MV-4-11 (cell line): ENCODE data around the gene PTBP3.
A peak's percentile ranks its signal among the peaks of the same experiment; 100 is the strongest.
"Not testable (repeated sequence)": the region's sequence is repeated elsewhere in the genome, so short reads cannot be mapped to it uniquely, and the experiment has no call there.

Experiments used
- DNase-seq: peaks from one replicate; lab custom pipeline; 2025; lab: John Stamatoyannopoulos, UW

Gene PTBP3, protein sequence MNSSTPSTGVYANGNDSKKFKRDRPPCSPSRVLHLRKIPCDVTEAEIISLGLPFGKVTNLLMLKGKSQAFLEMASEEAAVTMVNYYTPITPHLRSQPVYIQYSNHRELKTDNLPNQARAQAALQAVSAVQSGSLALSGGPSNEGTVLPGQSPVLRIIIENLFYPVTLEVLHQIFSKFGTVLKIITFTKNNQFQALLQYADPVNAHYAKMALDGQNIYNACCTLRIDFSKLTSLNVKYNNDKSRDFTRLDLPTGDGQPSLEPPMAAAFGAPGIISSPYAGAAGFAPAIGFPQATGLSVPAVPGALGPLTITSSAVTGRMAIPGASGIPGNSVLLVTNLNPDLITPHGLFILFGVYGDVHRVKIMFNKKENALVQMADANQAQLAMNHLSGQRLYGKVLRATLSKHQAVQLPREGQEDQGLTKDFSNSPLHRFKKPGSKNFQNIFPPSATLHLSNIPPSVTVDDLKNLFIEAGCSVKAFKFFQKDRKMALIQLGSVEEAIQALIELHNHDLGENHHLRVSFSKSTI

DNA sequence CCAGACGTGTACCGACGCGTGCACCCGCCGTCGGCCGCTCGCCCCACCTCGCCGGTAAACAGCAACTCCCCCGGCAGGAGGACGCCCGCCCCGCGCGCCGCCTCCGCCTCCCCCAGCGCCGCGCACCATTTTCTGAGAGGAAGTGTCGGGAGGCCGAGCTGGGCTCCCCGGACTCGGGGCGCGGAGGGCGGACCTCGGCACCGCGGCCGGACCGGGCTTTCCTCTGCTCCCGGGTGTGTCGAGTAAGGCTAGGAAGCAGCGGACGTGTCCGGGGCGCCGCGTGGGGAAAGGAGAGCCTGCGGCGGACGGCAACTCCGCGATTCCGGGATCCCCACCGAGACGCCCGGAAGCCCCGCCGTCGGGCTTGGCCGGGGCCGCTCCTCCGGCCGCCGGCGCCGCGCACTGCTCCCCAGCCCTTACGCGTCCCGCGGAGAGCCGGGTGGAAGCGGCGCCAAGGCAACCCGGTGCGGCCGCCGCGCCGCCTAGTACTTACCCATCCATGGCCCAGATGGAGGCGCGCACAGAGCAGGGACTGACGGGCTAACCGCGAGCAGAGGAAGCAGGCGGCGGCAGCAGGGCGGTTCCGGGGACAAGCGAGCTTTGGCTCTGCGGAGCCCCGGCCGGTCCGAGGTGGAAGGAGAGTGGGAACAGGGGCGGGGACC, at the start of gene PTBP3:
TSS of gene PTBP3 (minus strand) at position 643 of the 662 bp plus-strand sequence. CDS start 35,754 bp downstream, outside the sequence.
- peak; percentile 90 for DNase-seq

DNA sequence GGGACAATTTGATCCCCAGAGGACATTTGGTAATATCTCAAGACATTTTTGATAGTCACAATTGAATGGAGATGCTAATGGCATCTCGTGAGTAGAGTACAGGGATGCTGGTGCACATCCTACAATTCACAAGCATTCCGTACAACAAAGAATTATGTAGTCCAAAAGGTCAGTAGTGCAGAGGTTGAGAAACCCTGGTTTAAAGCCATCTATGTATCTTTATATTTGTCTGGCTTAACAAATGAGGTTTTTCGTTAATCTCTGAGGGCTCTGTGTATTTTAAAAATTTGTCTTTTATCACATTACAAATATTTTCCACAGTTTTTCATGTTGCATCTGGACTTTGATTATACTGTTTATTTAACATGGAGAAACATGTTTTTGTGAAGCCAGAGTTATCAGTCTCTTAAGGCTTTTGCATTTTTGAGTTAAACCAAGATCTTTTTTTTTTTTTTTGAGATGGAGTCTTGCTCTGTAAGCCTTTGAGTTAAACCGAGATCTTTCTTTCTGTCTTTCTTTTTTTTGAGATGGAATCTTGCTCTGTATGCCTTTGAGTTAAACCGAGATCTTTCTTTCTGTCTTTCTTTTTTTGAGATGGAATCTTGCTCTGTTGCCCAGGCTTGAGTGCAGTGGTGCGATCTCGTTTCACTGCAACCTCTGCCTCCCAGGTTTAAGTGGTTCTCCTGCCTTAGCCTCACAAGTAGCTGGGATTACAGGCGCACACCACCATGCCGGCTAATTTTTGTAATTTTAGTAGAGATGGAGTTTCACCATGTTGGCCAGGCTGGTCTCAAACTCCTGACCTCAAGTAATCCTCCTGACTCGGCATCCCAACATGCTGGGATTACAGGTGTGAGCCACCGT, 49.3 kb upstream of the PTBP3 start:
- no peak for DNase-seq

DNA sequence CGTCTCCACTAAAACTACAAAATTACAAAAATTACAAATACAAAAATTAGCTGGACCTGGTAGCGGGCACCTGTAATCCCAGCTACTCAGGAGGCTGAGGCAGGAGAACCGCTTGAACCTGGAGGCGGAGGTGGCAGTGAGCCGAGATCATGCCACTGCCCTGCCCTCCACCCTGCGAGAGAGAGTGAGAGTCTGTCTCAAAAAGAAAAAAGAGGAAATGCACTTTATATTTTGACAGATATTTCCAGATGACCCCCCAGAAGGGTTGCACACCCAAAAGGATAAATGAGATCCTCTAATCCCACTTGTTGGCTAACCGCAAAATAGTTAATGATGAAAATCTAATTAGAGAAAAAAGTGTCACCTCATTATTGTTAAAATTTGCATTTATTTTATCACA, 48.6 kb upstream of the PTBP3 start:
- no peak for DNase-seq

DNA sequence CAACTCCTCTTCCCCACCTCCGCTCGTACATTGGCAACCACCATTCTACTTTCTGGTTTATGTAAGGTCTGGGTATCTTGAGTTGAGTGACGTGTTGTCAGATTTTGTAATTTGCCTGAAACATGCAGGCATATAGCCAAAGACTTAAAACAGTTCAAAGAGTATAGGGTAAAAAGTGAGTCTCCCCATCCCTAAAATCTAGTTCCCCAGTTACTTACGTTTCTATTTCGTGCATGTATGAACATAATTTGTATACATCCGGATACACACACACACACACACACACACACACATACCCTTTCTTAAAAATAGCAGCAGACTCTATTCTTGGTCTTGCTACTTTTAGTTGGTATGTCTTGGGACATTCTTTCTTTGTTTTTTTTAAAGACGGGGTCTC, 47.4 kb upstream of the PTBP3 start:
- peak; percentile 19 for DNase-seq

DNA sequence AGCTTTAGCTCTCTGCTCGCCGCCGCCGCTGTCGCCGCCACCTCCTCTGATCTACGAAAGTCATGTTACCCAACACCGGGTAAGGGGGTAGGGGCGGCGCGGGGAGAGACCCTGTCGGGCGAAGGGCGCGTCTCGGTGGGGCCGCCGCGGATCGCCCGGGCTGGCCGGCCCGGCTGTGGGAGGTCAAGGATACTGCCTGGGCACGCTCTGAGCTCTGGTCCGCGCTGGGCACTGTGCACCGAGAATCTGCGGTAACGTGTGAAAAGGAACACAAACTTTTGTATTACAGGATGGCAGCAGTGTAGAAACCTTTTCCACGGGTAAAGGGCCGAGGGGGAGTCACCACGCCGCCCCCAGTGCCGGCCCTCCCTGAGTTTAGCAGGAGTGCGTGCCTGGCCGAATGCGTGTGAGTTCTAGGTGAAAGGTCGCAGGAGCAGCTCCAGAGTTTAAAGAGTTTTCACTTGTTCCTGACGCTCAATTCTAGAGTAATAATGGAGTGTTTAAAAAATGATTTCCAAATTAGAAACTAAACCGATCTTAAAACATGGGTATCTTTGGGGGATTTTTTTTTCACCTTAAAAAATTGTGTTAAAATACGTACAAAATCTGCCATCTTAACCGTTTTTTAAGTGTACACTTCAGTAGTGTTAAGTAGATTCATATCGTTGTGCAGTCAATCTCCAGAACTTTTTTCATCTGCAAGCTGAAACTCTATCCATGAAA, 46.8 kb upstream of the PTBP3 start, which contains the start of gene HSDL2:
TSS of gene HSDL2 (plus strand) at position 7 of the 723 bp plus-strand sequence. CDS start at position 63, 56 bp downstream.
- peak; percentile 31 for DNase-seq

DNA sequence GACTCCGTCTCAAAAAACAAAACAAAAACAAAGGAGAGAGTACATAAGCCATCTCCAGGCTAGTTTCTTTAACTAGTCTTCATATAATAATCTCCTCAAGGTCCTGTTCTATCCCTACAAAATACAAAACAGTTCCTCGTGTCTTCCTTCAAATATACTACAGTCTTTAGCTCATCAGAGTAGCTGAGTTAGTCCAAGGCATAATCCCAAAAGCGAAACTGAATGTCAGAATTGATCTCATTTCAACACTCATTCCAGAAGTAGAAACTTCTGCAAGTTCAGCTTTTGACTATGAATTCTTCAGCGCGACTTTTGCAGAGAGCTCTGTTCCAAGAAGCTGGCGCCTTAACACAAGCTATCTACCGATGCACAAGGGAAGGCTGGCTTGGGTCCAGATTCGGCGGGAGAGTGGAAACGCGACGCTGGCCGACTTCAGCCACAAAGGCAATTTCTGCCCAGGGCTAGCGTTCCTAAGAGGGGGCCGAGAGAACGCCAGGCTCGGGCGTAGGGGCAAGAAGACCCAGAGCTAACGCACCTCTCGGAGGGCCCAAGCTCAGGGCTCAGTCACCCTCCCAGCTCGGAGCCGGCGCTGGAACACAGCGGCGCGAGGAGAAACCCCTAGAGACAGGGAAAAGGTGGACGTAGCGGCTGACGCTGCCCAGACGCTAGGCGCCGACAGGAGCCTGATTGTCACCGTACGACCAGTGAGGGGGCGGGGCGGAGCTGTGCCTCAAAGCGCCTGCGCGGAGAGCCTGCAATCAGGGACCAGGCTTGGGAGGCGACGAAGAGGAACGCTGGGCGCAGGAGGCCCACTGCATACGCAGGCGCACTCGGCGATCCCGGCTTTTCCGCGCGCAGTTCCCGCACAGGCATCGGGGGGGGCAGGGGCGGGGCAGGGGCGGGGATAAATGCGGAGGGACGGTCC, 46.0 kb upstream of the PTBP3 start:
- DNase-seq, result peak; percentile 98

DNA sequence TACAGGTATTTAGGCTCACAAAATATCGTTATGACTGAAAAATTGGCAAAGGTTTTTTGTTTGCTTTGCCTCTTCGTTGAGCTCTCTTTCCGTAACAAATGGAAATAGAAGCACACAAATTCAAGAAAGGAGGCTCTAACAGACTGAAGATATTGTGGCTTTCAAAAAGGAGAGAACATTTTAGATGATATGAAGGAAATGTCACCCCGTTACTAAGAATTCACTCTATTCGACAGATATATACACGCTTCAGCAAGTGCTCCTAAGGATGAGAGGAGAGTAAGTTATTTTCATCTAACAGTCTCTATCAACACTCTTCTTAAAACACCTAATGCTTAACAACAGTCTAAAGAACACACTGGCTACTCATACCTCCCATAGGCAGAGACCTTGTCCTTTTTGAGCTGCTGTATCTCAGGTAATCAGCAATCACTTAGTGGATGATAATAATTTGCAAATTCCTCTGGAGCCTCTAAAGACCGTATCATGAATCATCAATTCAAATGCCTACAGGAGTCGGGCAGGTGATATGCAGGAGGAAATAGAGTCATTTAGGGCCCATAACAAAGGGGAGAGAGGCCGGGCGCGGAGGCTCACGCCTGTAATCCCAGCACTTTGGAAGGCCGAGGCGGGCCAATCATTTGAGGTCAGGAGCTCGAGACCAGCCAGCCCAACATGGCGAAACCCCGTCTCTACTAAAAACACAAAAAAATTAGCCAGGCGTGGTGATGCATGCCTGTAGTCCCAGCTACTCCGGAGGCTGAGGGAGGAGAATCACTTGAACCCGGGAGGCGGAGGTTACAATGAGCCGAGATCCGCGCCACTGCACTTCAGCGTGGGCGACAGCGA, 45.1 kb upstream of the PTBP3 start:
- no peak for DNase-seq

DNA sequence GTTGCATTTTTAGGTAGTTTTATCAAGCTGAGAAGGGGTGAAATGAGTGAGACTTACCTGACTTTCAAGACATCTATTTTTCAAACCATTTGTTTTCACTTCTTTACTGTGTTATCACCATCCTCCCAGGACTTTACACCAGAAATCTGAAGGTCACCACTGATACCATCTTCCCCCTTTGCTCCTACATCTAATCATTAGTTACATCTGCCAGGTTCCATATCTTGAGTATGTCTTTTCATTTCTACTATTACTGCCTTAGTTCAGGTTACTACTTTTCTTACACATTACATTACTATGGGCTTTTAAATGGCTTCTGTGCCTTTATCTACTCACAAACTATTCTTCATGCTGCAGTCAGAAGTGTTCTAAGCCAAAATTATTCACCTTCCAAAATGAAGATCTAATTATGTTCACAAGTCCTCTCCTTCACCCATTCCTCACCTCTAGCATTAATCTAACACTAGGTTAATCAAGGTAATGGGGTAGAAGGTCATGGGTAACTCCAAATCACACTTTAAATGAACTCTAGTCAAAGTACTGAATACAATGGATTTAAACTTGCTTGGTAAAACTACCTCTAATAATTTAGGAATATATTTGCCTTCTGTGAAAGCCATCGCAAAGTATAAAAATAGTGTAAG, 44.4 kb upstream of the PTBP3 start:
- no peak for DNase-seq

DNA sequence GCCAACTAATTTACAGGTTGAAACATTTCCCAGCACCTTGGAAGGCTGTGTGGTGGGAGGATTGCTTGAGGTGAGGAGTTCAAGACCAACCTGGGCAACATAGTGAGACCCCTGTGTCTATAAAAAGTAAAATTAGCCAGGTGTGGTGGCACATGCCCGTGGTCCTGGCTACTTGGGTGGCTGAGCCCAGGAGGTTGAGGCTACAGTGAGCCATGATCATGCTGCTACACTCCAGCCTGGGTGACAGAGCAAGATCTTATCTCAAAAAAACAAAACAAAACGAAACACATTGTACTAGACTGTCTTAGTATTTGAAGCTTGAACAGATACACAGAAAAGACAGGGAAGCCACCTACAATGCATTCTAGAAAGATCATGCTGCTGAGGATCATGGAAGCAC, 43.7 kb upstream of the PTBP3 start:
- no peak for DNase-seq

DNA sequence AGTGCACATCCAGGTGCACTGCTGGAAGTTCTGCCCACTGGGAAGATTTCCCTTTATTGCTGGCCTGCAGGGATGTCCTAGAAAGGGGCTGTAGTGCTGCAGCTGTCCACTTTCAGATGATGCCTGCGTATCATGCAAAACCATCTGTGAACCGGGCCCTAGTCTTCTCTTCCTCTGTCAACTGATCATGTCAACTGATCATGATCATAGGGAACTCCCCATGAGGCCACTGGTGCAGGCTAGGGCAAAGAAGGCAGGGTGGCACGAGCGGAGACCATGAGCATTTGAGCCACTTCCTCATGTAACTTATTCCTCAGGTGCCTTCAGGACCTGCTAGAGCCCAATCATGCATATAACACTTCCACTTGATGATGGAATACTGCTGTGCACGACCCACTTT, 41.9 kb upstream of the PTBP3 start:
- no peak for DNase-seq

DNA sequence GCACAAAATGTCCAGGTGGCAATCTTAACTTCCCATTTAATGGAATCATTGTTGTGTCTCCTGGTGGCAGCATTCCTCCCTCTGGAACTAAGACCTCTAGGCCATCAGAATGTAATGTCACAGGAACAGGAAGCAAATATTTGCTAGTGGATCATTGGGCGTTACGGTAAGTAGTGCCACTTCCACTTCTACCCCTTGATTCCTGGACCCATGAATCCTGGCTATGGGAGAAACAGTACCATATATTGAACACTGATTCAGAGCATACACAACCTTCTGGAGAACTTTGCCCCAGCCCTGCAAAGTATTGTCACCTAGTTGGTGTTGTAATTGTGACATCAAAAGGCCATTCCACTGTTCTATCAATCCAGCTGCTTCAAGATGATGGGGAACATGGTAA, 40.8 kb upstream of the PTBP3 start:
- DNase-seq, result not testable (repeated sequence)

DNA sequence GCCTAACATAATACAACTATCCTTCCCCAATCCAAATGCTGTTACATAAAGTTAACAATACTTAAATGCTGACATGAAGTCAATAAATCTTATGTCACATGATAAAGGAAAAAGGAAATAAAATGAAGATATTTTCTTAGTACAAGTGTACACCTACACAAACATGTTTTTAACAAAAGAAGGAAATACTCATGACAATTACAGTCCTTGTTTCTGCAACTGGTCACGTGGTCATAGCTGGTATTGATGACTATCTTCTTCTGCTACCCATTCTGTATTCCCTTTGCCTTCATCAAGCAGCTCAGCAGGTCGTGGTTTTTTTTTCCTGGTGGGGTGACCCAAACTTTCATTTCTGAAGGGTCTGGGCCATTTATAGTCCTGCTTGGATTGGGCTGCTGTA, 40.2 kb upstream of the PTBP3 start:
- not testable (repeated sequence) for DNase-seq

DNA sequence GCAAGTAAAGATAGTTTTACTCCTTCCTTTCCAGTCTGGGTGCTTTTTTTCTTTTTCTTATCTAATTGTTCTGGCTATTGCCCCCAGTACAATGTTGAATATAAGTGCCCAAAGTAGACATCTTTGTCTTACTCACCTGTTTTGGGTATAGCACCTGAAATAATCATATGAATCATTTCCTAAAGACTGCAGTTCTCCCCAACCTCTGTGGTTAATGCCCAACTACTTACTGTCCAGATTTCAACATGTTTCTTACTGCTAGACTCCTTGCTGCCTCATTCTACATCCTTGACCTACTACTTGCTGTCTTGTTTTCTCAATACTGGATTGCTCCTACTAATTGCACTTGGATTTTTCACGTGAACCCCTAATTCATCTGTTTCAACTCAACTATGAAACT, 37.6 kb upstream of the PTBP3 start:
- no peak for DNase-seq

DNA sequence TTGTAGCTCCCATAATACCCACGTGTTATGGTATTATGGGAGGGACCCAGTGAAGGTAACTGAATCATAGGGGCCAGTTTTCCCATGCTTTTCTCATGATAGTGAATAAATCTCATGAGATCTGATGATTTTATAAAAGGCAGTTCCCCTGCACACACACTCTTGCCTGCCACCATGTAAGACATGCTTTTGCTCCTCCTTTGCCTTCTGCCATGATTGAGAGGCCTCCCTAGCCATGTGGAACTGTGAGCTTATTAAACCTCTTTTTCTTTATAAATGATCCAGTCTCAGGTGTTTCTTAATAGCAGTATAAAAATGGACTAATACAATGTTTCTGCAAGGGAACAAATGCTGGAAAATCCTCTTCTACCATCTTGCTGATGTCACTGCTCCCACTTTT, 36.4 kb upstream of the PTBP3 start:
- DNase-seq, result no peak

DNA sequence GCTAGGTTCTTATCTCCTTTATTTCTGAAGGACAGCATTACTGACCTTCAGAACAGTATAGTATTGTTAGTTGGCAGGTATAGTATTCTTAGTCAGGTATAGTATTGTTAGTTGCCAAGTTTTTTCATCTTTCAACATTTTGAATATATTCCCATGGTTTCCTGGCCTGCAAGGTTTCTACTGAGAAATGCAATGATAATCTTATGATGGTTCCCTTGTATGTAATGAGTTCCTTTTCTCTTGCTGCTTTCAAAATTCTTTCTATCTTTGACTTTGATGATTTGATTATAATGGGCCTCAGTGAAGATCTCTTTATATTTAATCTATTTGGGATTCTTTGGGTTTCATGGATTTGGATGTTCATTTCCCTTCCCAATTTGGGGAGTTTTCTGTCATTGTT, 34.0 kb upstream of the PTBP3 start:
- DNase-seq, result no peak

DNA sequence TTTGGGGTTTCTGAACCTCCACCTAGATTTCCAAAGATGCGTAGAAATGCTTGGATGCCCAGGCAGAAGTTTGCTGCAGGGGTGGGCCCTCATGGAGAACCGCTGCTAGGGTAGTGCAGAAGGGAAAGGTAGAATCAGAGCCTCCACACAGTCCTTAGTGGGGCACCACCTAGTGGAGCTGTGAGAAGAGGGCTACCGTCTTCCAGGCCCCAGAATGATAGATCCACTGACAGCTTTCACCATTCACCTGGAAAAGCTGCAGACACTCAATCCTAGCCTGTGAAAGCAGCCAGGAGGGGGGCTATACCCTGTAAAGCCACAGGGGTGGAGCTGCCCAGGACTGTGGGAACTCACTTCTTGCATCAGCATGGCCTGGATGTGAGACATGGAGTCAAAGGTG, 33.2 kb upstream of the PTBP3 start:
- no peak for DNase-seq

DNA sequence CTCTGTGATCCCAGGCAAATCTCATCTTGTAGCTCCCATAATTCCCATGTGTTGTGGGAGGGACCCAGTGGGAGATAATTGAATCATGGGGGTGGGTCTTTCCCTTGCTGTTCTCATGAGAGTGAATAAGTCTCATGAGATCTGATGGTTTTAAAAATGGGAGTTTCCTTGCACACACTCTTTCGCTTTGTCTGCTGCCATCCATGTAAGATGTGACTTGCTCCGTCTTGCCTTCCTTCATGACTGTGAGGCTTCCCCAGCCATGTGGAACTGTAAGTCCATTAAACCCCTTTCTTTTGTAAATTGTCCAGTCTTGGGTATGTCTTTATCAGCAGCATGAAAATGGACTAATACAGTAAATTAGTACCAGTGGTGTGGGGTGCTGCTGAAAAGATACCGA, 31.8 kb upstream of the PTBP3 start:
- DNase-seq, result not testable (repeated sequence)

DNA sequence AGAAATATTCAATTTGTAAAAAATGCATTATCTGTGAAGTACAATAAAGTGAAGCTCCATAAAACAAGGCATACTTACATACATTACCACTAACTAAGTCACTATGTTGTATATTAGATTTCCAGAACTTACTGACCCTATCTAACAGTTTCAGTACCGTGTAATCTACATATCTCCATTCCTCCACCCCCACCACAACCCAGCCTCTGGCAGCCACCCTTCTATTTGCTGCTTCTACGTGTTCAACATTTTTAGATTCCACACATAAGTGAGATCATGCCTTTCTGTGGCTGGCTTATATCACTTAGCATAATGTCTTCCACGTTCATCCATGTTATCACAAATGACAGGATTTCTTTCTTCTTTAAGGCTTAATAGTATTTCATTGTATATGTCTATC, 31.3 kb upstream of the PTBP3 start:
- no peak for DNase-seq

DNA sequence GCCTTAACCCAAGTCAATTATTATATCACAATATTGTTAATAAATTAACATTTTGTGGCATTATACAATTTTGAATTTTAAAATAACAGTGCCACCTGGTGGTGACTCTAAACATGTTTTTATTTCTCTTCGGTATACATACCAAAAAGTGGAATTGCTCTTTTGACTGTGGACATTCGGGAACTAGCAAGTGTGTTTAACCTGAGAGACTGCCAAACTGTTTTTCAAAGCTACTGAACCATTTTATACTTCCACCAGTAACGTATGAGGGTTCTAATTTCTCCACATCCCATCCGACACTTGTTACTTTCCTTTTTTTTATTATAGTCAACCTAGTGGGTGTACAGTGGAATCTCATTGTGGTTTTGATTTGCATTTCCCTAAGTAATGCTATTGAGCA, 28.2 kb upstream of the PTBP3 start:
- DNase-seq, result peak; percentile 57
